Suprapubic skin (tissue), 4 donors: ENCODE results near the gene ZBTB17. TPM values are rescaled to one million over a fixed set of nuclear protein-coding genes. Genes with fewer than 3 reads are reported as not detected.

Source experiments
- DNase-seq, 2 donors: peaks; one replicate each; pipeline ENCODE4 v3.0.0-alpha.2; 2019; ENCODE audit warnings: low spot score in 2 of 2
- H3K27ac ChIP-seq: fragments of 200-600 bp; sonication (generic); one replicate; pipeline ENCODE4 v1.5.1; 2019
- H3K27me3 ChIP-seq: fragments of 200-600 bp; sonication (generic); one replicate; pipeline ENCODE4 v1.5.1; 2019
- H3K36me3 ChIP-seq: fragments of 200-600 bp; sonication (generic); one replicate; pipeline ENCODE4 v1.5.1; 2019
- H3K4me1 ChIP-seq: fragments of 200-600 bp; sonication (generic); one replicate; pipeline ENCODE4 v1.5.1; 2019
- H3K4me3 ChIP-seq: fragments of 200-600 bp; sonication (generic); one replicate; pipeline ENCODE4 v1.5.1; 2019; ENCODE audit warnings: mild to moderate bottlenecking
- H3K9me3 ChIP-seq: fragments of 200-600 bp; sonication (generic); one replicate; pipeline ENCODE4 v1.5.1; 2019
- EP300 ChIP-seq: sonication (generic); formaldehyde crosslinking; IDR thresholded peaks from one replicate; pipeline ENCODE4 v1.6.1; 2017; ENCODE audit warnings: antibody characterized with exemption
- POLR2A ChIP-seq, 2 donors: fragments of 450-650 bp; IDR thresholded peaks; one replicate each; pipeline ENCODE4 v1.6.1; 2017; ENCODE audit warnings: antibody characterized with exemption in 2 of 2, mild to moderate bottlenecking in 2 of 2, moderate library complexity in 2 of 2
- POLR2AphosphoS5 ChIP-seq, 3 donors: sonication (generic); formaldehyde crosslinking; IDR thresholded peaks; one replicate each; pipeline ENCODE4 v1.6.1; 2017; ENCODE audit warnings: antibody characterized with exemption in 3 of 3
- WGBS: methylation state at CpG from one replicate; pipeline ENCODE4 v1.1.5; 2018; 5-methylcytosine and 5-hydroxymethylcytosine counted together
- total RNA-seq, 4 donors: library from RNA; depleted of rRNA; stranded (reverse); fragments of >200 nt; gene quantifications; one replicate each; pipeline ENCODE4 v1.1.0, GENCODE V29; 2016
- TF ChIP-seq, protein P1 (sequence below), 2 donors: fragments of 200-600 bp in 1 of 2; fragments of 450-650 bp in 1 of 2; sonication (generic) in 1 of 2; IDR thresholded peaks; one replicate each; pipeline ENCODE4 v1.5.1; 2016 to 2019; ENCODE audit warnings: antibody characterized with exemption in 2 of 2, mild to moderate bottlenecking in 1 of 2, moderate library complexity in 1 of 2

ZBTB17 gene
- total RNA-seq, 4 donors from 2014 or later: 27.2 to 44.4 (median 34.1) TPM

DNA sequence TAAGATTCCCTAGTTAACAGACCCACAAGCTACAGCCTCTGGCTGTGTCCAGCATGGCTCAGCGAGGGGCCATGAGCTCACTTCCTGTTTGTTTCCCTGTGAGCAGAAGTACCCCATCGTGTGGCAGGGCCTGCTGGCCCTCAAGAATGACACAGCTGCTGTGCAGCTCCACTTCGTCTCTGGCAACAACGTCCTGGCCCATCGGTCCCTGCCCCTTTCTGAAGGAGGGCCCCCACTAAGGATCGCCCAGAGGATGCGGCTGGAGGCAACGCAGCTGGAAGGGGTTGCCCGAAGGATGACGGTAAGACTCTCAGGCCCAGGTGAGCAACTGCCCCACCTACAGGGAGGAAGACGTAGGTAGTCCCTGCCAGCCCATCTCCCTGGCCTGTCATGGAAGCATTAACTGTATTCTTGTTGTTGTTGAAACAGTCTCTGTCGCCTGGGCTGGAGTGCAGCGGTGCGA is 38.2 kb downstream of the ZBTB17 start:
- no peak overlapping the region for H3K4me3 ChIP-seq
- H3K27ac ChIP-seq: no peak overlapping the region
- no peak for DNase-seq
- H3K36me3 ChIP-seq: peaks cover 100% of the 10 kb centered on the region
- H3K4me1 ChIP-seq: peaks cover 7% of the 10 kb centered on the region
- 70% methylated on average over 12 of the region's 14 CpGs for WGBS
- no peaks in the 10 kb centered on the region for H3K27me3 ChIP-seq
- TF ChIP-seq, protein P1, sequence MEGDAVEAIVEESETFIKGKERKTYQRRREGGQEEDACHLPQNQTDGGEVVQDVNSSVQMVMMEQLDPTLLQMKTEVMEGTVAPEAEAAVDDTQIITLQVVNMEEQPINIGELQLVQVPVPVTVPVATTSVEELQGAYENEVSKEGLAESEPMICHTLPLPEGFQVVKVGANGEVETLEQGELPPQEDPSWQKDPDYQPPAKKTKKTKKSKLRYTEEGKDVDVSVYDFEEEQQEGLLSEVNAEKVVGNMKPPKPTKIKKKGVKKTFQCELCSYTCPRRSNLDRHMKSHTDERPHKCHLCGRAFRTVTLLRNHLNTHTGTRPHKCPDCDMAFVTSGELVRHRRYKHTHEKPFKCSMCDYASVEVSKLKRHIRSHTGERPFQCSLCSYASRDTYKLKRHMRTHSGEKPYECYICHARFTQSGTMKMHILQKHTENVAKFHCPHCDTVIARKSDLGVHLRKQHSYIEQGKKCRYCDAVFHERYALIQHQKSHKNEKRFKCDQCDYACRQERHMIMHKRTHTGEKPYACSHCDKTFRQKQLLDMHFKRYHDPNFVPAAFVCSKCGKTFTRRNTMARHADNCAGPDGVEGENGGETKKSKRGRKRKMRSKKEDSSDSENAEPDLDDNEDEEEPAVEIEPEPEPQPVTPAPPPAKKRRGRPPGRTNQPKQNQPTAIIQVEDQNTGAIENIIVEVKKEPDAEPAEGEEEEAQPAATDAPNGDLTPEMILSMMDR (IDR thresholded peaks at IDR 0.05): no peak
- TF ChIP-seq POLR2AphosphoS5 (IDR thresholded peaks at IDR 0.05) (no peak), POLR2A (IDR thresholded peaks at IDR 0.05) (no peak), EP300 (no peak)
- no peaks in the 10 kb centered on the region for H3K9me3 ChIP-seq

DNA sequence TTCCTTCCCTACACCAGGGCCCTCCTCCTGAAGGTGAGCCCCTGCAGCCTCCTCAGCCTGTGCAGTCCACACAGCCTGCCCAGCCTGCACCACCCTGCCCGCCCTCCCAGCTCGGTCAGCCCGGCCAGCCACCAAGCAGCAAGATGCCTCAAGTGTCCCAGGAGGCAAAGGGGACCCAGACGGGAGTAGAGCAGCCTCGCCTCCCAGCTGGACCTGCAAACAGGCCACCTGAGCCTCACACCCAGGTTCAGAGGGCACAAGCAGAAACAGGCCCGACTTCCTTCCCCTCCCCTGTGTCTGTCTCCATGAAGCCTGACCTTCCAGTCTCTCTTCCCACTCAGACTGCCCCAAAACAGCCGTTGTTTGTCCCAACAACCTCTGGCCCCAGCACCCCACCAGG is 38.8 kb downstream of the ZBTB17 start:
- Histone ChIP-seq H3K36me3 (peaks cover 100% of the 10 kb centered on the region), H3K9me3 (no peaks in the 10 kb centered on the region), H3K4me3 (no peak overlapping the region), H3K27ac (no peak overlapping the region), H3K4me1 (peaks cover 7% of the 10 kb centered on the region), H3K27me3 (no peaks in the 10 kb centered on the region)
- no peak for DNase-seq
- WGBS: 80% methylated on average over 7 of the region's 7 CpGs
- TF ChIP-seq POLR2AphosphoS5 (IDR thresholded peaks at IDR 0.05) (no peak), EP300 (no peak)

DNA sequence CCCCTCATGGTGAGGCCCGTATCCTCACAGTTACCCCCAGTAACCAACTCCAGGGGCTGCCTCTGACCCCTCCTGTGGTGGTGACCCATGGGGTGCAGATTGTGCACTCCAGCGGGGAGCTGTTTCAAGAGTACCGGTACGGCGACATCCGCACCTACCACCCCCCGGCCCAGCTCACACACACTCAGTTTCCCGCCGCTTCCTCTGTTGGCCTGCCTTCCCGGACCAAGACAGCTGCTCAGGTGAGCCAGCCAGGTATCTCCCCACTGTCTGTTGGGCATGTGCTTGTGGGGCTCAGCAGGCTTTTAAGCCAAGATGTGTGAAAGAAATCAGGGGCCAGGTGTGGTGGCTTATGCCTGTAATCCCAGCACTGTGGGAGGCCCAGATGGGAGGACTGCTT is 39.9 kb downstream of the ZBTB17 start:
- Histone ChIP-seq H3K4me3 (no peak overlapping the region), H3K27ac (no peak overlapping the region), H3K4me1 (peaks cover 7% of the 10 kb centered on the region), H3K27me3 (no peaks in the 10 kb centered on the region), H3K36me3 (peaks cover 100% of the 10 kb centered on the region), H3K9me3 (no peaks in the 10 kb centered on the region)
- TF ChIP-seq, protein P1 (IDR thresholded peaks at IDR 0.05): no peak
- TF ChIP-seq POLR2AphosphoS5 (IDR thresholded peaks at IDR 0.05): no peak
- TF ChIP-seq POLR2A (IDR thresholded peaks at IDR 0.05): no peak
- no peak for TF ChIP-seq EP300
- no peak for DNase-seq
- WGBS: 97% methylated on average over 9 of the region's 10 CpGs

DNA sequence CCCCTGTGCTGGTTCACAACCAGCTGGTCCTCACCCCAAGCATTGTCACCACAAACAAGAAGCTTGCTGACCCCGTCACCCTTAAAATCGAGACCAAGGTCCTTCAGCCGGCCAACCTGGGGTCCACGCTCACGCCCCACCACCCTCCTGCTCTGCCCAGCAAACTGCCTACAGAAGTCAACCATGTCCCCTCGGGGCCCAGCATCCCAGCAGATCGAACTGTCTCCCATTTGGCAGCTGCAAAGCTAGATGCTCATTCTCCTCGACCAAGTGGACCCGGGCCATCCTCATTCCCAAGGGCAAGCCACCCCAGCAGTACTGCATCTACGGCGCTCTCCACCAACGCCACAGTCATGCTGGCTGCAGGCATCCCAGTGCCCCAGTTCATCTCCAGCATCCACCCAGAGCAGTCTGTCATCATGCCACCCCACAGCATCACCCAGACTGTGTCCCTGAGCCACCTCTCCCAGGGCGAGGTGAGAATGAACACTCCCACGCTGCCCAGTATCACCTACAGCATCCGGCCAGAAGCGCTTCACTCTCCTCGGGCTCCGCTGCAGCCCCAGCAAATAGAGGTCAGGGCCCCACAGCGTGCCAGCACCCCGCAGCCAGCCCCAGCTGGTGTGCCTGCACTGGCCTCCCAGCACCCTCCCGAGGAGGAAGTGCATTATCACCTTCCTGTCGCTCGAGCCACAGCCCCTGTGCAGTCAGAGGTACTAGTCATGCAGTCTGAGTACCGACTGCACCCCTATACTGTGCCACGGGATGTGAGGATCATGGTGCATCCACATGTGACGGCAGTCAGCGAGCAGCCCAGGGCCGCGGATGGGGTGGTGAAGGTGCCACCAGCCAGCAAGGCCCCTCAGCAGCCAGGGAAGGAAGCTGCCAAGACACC is 40.6 kb downstream of the ZBTB17 start:
- Histone ChIP-seq H3K36me3 (peaks cover 100% of the 10 kb centered on the region), H3K4me1 (peaks cover 7% of the 10 kb centered on the region), H3K27ac (no peak overlapping the region), H3K4me3 (no peak overlapping the region), H3K9me3 (no peaks in the 10 kb centered on the region), H3K27me3 (no peaks in the 10 kb centered on the region)
- WGBS: 92% methylated on average over 24 of the region's 29 CpGs
- no peak for DNase-seq
- no peak for TF ChIP-seq POLR2AphosphoS5 (IDR thresholded peaks at IDR 0.05)

DNA sequence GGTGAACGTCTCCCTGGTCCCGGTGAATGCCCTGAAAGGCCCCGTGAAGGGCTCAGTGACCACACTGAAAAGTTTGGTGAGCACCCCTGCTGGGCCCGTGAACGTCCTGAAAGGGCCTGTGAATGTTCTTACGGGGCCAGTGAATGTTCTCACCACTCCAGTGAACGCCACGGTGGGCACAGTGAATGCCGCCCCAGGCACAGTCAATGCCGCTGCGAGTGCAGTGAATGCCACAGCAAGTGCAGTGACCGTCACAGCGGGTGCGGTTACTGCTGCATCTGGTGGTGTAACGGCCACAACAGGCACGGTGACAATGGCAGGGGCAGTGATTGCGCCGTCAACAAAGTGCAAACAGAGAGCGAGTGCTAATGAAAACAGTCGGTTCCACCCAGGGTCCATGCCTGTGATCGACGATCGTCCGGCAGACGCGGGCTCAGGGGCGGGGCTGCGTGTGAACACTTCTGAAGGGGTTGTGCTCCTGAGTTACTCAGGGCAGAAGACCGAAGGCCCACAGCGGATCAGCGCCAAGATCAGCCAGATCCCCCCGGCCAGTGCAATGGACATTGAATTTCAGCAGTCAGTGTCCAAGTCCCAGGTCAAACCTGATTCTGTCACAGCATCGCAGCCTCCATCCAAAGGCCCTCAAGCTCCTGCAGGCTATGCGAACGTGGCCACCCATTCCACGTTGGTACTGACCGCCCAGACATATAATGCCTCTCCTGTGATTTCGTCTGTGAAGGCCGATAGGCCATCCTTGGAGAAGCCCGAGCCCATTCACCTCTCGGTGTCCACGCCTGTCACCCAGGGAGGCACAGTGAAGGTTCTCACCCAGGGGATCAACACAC is 41.5 kb downstream of the ZBTB17 start:
- no peak for TF ChIP-seq EP300
- no peak for TF ChIP-seq POLR2A (IDR thresholded peaks at IDR 0.05)
- no peak for TF ChIP-seq POLR2AphosphoS5 (IDR thresholded peaks at IDR 0.05)
- TF ChIP-seq, protein P1 (IDR thresholded peaks at IDR 0.05): no peak
- Histone ChIP-seq H3K9me3 (no peaks in the 10 kb centered on the region), H3K4me3 (no peak overlapping the region), H3K36me3 (peaks cover 100% of the 10 kb centered on the region), H3K4me1 (peaks cover 7% of the 10 kb centered on the region), H3K27ac (no peak overlapping the region), H3K27me3 (no peaks in the 10 kb centered on the region)
- WGBS: 92% methylated on average over 37 of the region's 42 CpGs
- no peak for DNase-seq

DNA sequence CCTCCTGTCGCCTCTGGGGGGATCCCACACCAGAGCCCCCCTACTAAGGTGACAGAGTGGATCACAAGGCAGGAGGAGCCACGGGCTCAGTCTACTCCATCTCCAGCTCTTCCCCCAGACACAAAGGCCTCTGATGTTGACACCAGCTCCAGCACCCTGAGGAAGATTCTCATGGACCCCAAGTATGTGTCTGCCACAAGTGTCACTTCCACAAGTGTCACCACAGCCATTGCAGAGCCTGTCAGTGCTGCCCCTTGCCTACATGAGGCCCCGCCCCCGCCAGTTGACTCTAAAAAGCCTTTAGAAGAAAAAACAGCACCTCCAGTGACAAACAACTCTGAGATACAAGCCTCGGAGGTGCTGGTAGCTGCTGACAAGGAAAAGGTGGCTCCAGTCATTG is 42.2 kb downstream of the ZBTB17 start:
- H3K27me3 ChIP-seq: no peaks in the 10 kb centered on the region
- H3K9me3 ChIP-seq: no peaks in the 10 kb centered on the region
- no peak for DNase-seq
- peaks cover 4% of the 10 kb centered on the region for H3K4me1 ChIP-seq
- 89% methylated on average over 5 of the region's 5 CpGs for WGBS
- H3K4me3 ChIP-seq: no peak overlapping the region
- no peak overlapping the region for H3K27ac ChIP-seq
- TF ChIP-seq POLR2A (IDR thresholded peaks at IDR 0.05) (no peak), EP300 (no peak), POLR2AphosphoS5 (IDR thresholded peaks at IDR 0.05) (no peak)
- TF ChIP-seq, protein P1 (IDR thresholded peaks at IDR 0.05): no peak
- peaks cover 100% of the 10 kb centered on the region for H3K36me3 ChIP-seq
